ENCODE measurements around the gene SLIT3.

Gene SLIT3

GRCh38 chr5:168752012-168752411, 548.9 kb downstream of the SLIT3 start:
- Histone ChIP-seq H3K36me3 (ENCODE audit: insufficient read depth) (no peaks in the 10 kb centered on the region), H3K79me2 (ENCODE audit: insufficient read depth, low read depth) (no peaks in the 10 kb centered on the region), H3K27ac (no peak overlapping the region), H3K4me3 (IDR thresholded peaks at IDR 0.05; ENCODE audit: insufficient read depth, low read depth, low read length) (no peak overlapping the region), H3K27me3 (ENCODE audit: insufficient read depth, low read depth) (no peaks in the 10 kb centered on the region), H3K9ac (no peak overlapping the region), H3K4me1 (ENCODE audit: low read depth, poor library complexity, severe bottlenecking) (no peaks in the 10 kb centered on the region), H4K20me1 (ENCODE audit: insufficient read depth) (no peaks in the 10 kb centered on the region), H2AFZ (ENCODE audit: low read depth) (no peak overlapping the region), H3K4me2 (no peak overlapping the region)
- TF ChIP-seq, protein P1, sequence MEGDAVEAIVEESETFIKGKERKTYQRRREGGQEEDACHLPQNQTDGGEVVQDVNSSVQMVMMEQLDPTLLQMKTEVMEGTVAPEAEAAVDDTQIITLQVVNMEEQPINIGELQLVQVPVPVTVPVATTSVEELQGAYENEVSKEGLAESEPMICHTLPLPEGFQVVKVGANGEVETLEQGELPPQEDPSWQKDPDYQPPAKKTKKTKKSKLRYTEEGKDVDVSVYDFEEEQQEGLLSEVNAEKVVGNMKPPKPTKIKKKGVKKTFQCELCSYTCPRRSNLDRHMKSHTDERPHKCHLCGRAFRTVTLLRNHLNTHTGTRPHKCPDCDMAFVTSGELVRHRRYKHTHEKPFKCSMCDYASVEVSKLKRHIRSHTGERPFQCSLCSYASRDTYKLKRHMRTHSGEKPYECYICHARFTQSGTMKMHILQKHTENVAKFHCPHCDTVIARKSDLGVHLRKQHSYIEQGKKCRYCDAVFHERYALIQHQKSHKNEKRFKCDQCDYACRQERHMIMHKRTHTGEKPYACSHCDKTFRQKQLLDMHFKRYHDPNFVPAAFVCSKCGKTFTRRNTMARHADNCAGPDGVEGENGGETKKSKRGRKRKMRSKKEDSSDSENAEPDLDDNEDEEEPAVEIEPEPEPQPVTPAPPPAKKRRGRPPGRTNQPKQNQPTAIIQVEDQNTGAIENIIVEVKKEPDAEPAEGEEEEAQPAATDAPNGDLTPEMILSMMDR (conservative IDR thresholded peaks at IDR 0.05; ENCODE audit: low read depth, low read length) = no peak

DNA sequence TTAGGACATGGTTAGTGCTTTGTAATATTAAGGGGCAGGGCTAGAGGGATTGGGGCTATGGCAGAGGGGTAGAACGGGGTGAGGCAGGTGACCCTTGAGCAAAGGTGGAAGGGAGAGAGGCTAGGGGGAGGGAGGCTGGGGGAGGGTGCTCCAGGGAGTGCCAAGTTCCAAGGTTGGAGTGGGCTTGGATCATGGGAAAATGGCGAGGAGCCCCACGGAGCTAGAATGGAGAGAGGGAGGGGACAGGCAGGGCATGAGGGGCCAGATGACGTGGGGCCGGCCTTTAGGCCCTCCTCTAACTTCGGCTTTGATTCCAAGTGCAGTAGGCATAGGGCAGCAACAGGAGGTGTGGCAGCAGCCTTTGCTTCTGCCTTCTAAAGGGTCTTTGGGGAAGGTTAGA, 550.0 kb downstream of the SLIT3 start:
- Histone ChIP-seq H3K4me1 (ENCODE audit: low read depth, poor library complexity, severe bottlenecking) (no peaks in the 10 kb centered on the region), H3K4me2 (no peak overlapping the region), H3K9ac (no peak overlapping the region), H3K79me2 (ENCODE audit: insufficient read depth, low read depth) (no peaks in the 10 kb centered on the region), H3K4me3 (IDR thresholded peaks at IDR 0.05; ENCODE audit: insufficient read depth, low read depth, low read length) (no peak overlapping the region), H3K27ac (no peak overlapping the region), H4K20me1 (ENCODE audit: insufficient read depth) (no peaks in the 10 kb centered on the region), H2AFZ (ENCODE audit: low read depth) (no peak overlapping the region), H3K36me3 (ENCODE audit: insufficient read depth) (no peaks in the 10 kb centered on the region), H3K27me3 (ENCODE audit: insufficient read depth, low read depth) (no peaks in the 10 kb centered on the region)
- TF ChIP-seq, protein P1 (conservative IDR thresholded peaks at IDR 0.05; ENCODE audit: low read depth, low read length) = no peak

DNA sequence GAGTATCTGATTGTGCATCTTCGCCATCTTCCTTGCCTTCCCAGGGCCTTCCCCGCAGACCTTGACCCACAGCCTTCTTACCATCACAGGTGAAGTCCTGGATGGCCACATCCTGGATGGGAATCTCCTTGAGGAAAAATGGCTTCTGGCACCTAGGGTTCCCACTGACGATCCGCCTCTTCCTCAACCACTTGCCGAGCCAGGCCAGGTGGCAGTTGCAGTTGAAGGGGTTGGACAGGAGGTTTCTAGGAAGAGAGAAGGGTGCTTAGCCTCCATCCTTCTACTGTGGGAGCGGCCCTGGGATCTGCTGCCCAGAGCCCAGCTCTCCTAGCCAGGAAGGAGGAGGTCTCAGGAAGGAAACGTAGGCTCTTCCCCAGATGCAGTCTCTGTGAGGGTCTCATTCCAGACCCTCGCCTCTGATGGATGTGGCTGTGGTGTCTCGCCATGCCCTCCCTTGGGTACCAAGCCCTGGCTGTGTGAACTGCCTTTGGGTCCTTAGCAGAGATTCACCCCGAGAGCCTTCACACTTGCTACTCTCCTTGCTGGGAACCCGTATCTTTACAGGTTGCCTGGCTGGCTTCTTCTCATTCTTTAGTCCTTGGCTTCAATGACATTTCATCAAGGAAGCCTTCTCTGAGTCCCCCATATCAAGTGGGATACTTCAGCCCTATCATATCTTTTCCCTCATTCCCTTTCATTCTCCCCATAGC, 551.4 kb downstream of the SLIT3 start:
- TF ChIP-seq, protein P1 (conservative IDR thresholded peaks at IDR 0.05; ENCODE audit: low read depth, low read length) = no peak
- H3K27ac ChIP-seq = no peak overlapping the region
- H2AFZ ChIP-seq (ENCODE audit: low read depth) = no peak overlapping the region
- no peak overlapping the region for H3K9ac ChIP-seq
- H3K79me2 ChIP-seq (ENCODE audit: insufficient read depth, low read depth) = no peaks in the 10 kb centered on the region
- no peaks in the 10 kb centered on the region for H3K27me3 ChIP-seq (ENCODE audit: insufficient read depth, low read depth)
- H3K4me1 ChIP-seq (ENCODE audit: low read depth, poor library complexity, severe bottlenecking) = no peaks in the 10 kb centered on the region
- H3K36me3 ChIP-seq (ENCODE audit: insufficient read depth) = no peaks in the 10 kb centered on the region
- H4K20me1 ChIP-seq (ENCODE audit: insufficient read depth) = no peaks in the 10 kb centered on the region
- H3K4me2 ChIP-seq = no peak overlapping the region
- H3K4me3 ChIP-seq (IDR thresholded peaks at IDR 0.05; ENCODE audit: insufficient read depth, low read depth, low read length) = no peak overlapping the region

GRCh38 chr5:168747987-168748777, 552.8 kb downstream of the SLIT3 start:
- H4K20me1 ChIP-seq (ENCODE audit: insufficient read depth) = no peaks in the 10 kb centered on the region
- no peak overlapping the region for H3K9ac ChIP-seq
- no peak overlapping the region for H3K4me3 ChIP-seq (IDR thresholded peaks at IDR 0.05; ENCODE audit: insufficient read depth, low read depth, low read length)
- H3K79me2 ChIP-seq (ENCODE audit: insufficient read depth, low read depth) = no peaks in the 10 kb centered on the region
- H3K4me2 ChIP-seq = no peak overlapping the region
- H3K4me1 ChIP-seq (ENCODE audit: low read depth, poor library complexity, severe bottlenecking) = no peaks in the 10 kb centered on the region
- TF ChIP-seq, protein P1 (conservative IDR thresholded peaks at IDR 0.05; ENCODE audit: low read depth, low read length) = peak; percentile 55
- H3K27ac ChIP-seq = no peak overlapping the region
- H3K36me3 ChIP-seq (ENCODE audit: insufficient read depth) = no peaks in the 10 kb centered on the region
- H3K27me3 ChIP-seq (ENCODE audit: insufficient read depth, low read depth) = no peaks in the 10 kb centered on the region
- no peak overlapping the region for H2AFZ ChIP-seq (ENCODE audit: low read depth)
